ENCODE measurements around the gene PSTPIP1.

DNA sequence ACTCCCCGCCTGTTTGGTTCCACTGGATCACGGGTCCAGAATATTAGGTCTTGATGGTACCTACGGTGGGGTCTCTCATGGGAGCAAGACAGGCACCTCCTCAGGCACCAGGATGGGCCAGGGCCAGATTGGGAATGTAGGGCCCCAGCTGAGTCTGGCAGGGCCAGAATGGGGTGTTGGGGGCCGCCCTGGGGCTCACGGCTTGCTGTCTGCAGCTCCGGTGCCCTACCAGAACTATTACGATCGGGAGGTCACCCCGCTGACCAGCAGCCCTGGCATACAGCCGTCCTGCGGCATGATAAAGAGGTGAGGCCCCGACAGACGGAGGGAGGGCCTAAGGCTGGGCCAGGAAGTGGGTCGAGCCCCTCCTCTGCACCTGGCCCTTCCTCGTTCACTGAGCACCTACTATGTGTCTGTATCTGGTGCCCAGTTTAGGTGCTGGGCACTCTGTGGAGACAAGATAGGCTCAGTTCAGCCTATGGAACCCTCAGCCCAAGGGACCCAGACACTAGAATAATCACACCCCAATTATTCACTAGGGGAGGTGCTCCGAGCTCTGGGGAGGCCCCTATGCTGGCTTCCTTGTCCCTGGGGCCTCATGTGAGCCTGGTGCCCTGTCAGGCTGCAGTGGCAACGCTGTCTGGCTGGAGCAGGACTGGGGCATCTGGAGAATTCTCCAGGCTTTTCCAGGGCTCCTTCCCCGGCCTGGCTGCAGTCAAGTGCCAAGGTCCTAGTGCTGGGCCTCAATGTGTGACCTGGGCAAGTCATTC is 37.9 kb downstream of the PSTPIP1 start:
- TF ChIP-seq, protein P1, sequence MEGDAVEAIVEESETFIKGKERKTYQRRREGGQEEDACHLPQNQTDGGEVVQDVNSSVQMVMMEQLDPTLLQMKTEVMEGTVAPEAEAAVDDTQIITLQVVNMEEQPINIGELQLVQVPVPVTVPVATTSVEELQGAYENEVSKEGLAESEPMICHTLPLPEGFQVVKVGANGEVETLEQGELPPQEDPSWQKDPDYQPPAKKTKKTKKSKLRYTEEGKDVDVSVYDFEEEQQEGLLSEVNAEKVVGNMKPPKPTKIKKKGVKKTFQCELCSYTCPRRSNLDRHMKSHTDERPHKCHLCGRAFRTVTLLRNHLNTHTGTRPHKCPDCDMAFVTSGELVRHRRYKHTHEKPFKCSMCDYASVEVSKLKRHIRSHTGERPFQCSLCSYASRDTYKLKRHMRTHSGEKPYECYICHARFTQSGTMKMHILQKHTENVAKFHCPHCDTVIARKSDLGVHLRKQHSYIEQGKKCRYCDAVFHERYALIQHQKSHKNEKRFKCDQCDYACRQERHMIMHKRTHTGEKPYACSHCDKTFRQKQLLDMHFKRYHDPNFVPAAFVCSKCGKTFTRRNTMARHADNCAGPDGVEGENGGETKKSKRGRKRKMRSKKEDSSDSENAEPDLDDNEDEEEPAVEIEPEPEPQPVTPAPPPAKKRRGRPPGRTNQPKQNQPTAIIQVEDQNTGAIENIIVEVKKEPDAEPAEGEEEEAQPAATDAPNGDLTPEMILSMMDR (IDR thresholded peaks at IDR 0.05): no peak
- no peak for TF ChIP-seq POLR2A (IDR thresholded peaks at IDR 0.05)

Measured in Peyer's patch (tissue), 4 donors.